ENCODE results near the gene SHROOM3. TPM values are rescaled to one million over a fixed set of nuclear protein-coding genes. Genes with fewer than 3 reads are reported as not detected.

Gene SHROOM3
- total RNA-seq, 2 experiments from 2014 or later, result not detected

- POLR2A ChIA-PET, result no interaction called here
- H3K36me3 Mint-ChIP-seq (ENCODE audit: low read depth), result no peaks in the 10 kb centered on the region
- DNase-seq, result no peak
- CTCF ChIA-PET, result no interaction called here
- H3K27me3 Mint-ChIP-seq, result peaks cover under 1% of the 10 kb centered on the region
- H3K9me3 Mint-ChIP-seq, result no peaks in the 10 kb centered on the region
- no peak overlapping the region for H3K27ac Mint-ChIP-seq
- no peaks in the 10 kb centered on the region for H3K4me1 Mint-ChIP-seq
- no peak overlapping the region for H3K4me3 Mint-ChIP-seq
Measured at GRCh38 chr4:76781698-76782595, 346.9 kb downstream of the SHROOM3 start.

DNA sequence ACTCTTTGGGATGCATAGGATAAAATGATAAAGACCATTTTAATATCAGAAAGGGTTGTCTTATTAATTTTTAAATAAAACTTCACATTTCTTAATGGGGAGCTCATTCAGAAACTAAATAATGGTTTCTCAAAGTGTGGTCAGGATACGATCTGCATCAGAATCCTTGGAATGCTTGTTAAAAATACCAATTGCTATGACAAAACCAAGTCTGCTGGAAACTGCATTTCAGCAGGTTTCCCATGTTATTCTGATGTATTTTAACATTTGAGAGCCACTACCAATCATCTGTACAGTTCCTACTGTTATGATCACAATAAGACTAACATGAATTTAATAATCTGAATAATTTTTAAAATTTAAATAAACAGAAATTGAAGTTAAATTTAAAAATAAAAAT is 347.8 kb downstream of the SHROOM3 start:
- CTCF ChIA-PET, result no interaction called here

DNA sequence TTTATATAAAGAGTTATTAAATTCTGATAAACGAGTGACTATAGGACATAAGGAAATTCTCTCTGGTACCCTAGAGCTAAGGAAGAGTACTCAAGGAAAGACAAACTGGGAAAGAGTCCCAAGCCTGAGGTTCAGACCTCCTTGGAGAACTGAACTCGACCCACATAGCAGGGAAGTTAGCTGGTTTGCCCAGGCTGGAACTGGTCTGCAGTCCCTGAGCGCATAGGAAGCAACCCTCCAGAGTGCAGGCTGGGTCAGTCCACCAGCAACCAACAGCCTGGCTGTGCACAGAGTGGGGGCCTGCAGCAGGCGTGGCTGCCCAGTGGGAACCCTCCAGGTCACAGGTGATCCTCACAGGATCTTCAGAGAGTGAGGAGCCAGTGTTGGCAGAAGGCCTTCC is 348.8 kb downstream of the SHROOM3 start:
- Mint-ChIP-seq H3K4me3 (no peak overlapping the region), H3K9me3 (peaks cover under 1% of the 10 kb centered on the region), H3K27me3 (no peaks in the 10 kb centered on the region), H3K4me1 (no peaks in the 10 kb centered on the region), H3K27ac (no peak overlapping the region), H3K36me3 (ENCODE audit: low read depth) (no peaks in the 10 kb centered on the region)
- ChIA-PET POLR2A (interaction anchor here (0.6 kb wide), 1 partner anchor 89 kb away, joined by 4 read pairs; no protein-coding TSS in a partner anchor), CTCF (no interaction called here)
- DNase-seq, result no peak

More for the DNA sequence above, 347.8 kb downstream of the SHROOM3 start:
- no peak for DNase-seq
- no peak overlapping the region for H3K27ac Mint-ChIP-seq
- no peak overlapping the region for H3K4me3 Mint-ChIP-seq
- POLR2A ChIA-PET, result no interaction called here
- H3K27me3 Mint-ChIP-seq, result no peaks in the 10 kb centered on the region
- H3K36me3 Mint-ChIP-seq (ENCODE audit: low read depth), result no peaks in the 10 kb centered on the region
- no peaks in the 10 kb centered on the region for H3K9me3 Mint-ChIP-seq
- no peaks in the 10 kb centered on the region for H3K4me1 Mint-ChIP-seq

- ChIA-PET POLR2A (no interaction called here), CTCF (no interaction called here)
- no peak for DNase-seq
- H3K4me1 Mint-ChIP-seq, result no peaks in the 10 kb centered on the region
- no peaks in the 10 kb centered on the region for H3K36me3 Mint-ChIP-seq (ENCODE audit: low read depth)
- no peak overlapping the region for H3K27ac Mint-ChIP-seq
- H3K4me3 Mint-ChIP-seq, result no peak overlapping the region
- H3K9me3 Mint-ChIP-seq, result peaks cover 2% of the 10 kb centered on the region
- no peaks in the 10 kb centered on the region for H3K27me3 Mint-ChIP-seq
Measured at GRCh38 chr4:76784237-76784636, 349.2 kb downstream of the SHROOM3 start.

- Mint-ChIP-seq H3K4me1 (no peaks in the 10 kb centered on the region), H3K27me3 (no peaks in the 10 kb centered on the region), H3K27ac (no peak overlapping the region), H3K4me3 (no peak overlapping the region), H3K36me3 (ENCODE audit: low read depth) (no peaks in the 10 kb centered on the region), H3K9me3 (peaks cover 2% of the 10 kb centered on the region)
- POLR2A ChIA-PET, result no interaction called here
- CTCF ChIA-PET, result no interaction called here
- DNase-seq, result no peak
Measured at GRCh38 chr4:76787898-76788297, 352.9 kb downstream of the SHROOM3 start.

DNA sequence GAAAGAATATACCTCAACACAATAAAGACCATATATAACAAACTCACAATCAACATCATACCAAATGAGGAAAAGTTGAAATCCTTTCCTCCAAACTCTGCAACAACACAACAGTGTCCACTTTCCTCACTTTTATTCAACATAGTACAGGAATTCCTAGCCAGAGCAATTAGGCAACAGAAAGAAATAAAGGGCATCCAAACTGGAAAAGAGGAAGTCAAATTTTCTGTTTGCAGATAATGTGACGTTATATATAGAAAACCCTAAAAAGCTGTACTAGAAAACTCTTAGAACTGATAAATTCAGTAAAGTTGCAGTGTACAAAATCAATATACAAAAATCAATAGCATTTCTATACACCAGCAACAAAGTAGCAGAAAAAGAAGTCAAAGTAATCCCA is 355.3 kb downstream of the SHROOM3 start:
- Mint-ChIP-seq H3K27ac (no peak overlapping the region), H3K4me1 (no peaks in the 10 kb centered on the region), H3K4me3 (no peak overlapping the region), H3K36me3 (ENCODE audit: low read depth) (no peaks in the 10 kb centered on the region), H3K27me3 (peaks cover 4% of the 10 kb centered on the region), H3K9me3 (peaks cover 2% of the 10 kb centered on the region)
- no peak for DNase-seq
- CTCF ChIA-PET, result no interaction called here
- POLR2A ChIA-PET, result no interaction called here

- no peaks in the 10 kb centered on the region for H3K36me3 Mint-ChIP-seq (ENCODE audit: low read depth)
- no peak overlapping the region for H3K27ac Mint-ChIP-seq
- CTCF ChIA-PET, result no interaction called here
- no peak overlapping the region for H3K4me3 Mint-ChIP-seq
- no peak for DNase-seq
- POLR2A ChIA-PET, result no interaction called here
- no peaks in the 10 kb centered on the region for H3K4me1 Mint-ChIP-seq
- peaks cover 2% of the 10 kb centered on the region for H3K9me3 Mint-ChIP-seq
- peaks cover 4% of the 10 kb centered on the region for H3K27me3 Mint-ChIP-seq
Measured at GRCh38 chr4:76791479-76791878, 356.4 kb downstream of the SHROOM3 start.

DNA sequence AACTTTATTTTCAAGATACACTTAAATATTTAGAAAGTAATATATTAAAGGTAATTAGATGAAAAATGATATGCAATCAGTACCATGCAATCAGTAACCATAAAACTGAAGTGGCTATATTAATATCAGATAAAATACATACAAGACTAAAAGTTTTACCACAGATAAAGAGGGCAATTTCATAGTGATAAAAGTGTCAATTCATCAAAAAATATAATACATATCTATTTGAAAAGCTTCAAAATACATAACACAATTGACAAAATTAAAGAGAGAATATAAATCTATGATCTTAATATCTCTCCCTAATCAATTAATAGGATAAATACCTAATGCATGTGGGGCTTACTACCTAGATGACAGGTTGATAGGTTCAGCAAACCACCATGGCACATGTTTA is 357.4 kb downstream of the SHROOM3 start:
- Mint-ChIP-seq H3K27ac (no peak overlapping the region), H3K4me3 (no peak overlapping the region), H3K36me3 (ENCODE audit: low read depth) (no peaks in the 10 kb centered on the region), H3K9me3 (peaks cover 2% of the 10 kb centered on the region), H3K4me1 (no peaks in the 10 kb centered on the region), H3K27me3 (peaks cover 4% of the 10 kb centered on the region)
- DNase-seq, result no peak
- CTCF ChIA-PET, result interaction anchor here (0.6 kb wide), 1 partner anchor 1722 kb away, joined by 3 read pairs; no protein-coding TSS in a partner anchor
- POLR2A ChIA-PET, result no interaction called here

DNA sequence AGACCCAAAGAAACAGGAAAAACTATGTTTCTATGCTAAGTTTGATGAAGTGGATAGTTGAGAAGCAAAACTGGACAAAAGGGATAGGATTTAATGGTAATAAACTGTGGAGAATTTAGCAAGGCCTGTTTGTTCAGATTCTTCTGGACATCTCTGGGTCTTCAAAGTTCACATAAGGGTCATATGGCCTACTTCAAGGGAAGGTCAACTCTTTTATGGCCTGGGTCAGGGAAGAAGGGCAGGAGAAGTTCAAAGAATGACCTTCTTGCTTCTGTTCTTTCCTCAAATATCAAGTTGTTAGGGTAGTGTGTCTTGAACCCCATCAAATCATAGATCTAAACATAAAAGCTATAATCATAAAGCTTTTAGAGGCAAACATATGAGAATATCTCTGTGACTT is 360.2 kb downstream of the SHROOM3 start:
- ChIA-PET CTCF (no interaction called here), POLR2A (no interaction called here)
- H3K27me3 Mint-ChIP-seq, result peaks cover 5% of the 10 kb centered on the region
- no peak overlapping the region for H3K4me3 Mint-ChIP-seq
- DNase-seq, result no peak
- H3K27ac Mint-ChIP-seq, result no peak overlapping the region
- H3K4me1 Mint-ChIP-seq, result no peaks in the 10 kb centered on the region
- no peaks in the 10 kb centered on the region for H3K36me3 Mint-ChIP-seq (ENCODE audit: low read depth)
- no peaks in the 10 kb centered on the region for H3K9me3 Mint-ChIP-seq

DNA sequence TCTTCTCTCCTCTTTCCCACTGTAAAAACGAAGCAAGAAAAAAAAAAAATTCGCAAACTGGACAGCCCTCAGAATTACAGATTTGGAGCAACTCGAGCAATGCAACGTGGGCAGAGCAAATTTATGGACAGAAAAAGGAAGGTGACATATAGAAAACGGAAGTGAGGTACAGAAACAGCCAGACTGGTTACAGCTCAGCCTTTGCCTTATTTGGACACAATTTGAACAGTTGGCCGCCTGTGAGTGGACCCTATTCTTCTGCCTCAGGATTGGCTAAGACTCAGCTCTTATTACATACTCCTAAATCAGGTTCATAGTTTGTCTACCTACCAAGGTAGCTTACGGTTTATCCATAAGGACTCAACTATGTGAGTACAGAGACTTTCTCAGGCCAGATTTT is 364.1 kb downstream of the SHROOM3 start:
- Mint-ChIP-seq H3K4me1 (no peaks in the 10 kb centered on the region), H3K9me3 (no peaks in the 10 kb centered on the region), H3K27me3 (peaks cover 5% of the 10 kb centered on the region), H3K4me3 (no peak overlapping the region), H3K36me3 (ENCODE audit: low read depth) (no peaks in the 10 kb centered on the region), H3K27ac (no peak overlapping the region)
- DNase-seq, result no peak
- CTCF ChIA-PET, result interaction anchor here (0.7 kb wide), 1 partner anchor 1195 kb away, joined by 3 read pairs; no protein-coding TSS in a partner anchor
- POLR2A ChIA-PET, result no interaction called here

- Mint-ChIP-seq H3K36me3 (ENCODE audit: low read depth) (no peaks in the 10 kb centered on the region), H3K4me3 (no peak overlapping the region), H3K27me3 (peaks cover 5% of the 10 kb centered on the region), H3K27ac (no peak overlapping the region), H3K9me3 (no peaks in the 10 kb centered on the region), H3K4me1 (no peaks in the 10 kb centered on the region)
- POLR2A ChIA-PET, result no interaction called here
- CTCF ChIA-PET, result interaction anchor here (0.7 kb wide), 1 partner anchor 1196 kb away, joined by 3 read pairs; no protein-coding TSS in a partner anchor
- no peak for DNase-seq
Measured at GRCh38 chr4:76799718-76800117, 364.7 kb downstream of the SHROOM3 start.

GRCh38 chr4:76800902-76801301 is 365.9 kb downstream of the SHROOM3 start:
- Mint-ChIP-seq H3K4me1 (no peaks in the 10 kb centered on the region), H3K36me3 (ENCODE audit: low read depth) (no peaks in the 10 kb centered on the region), H3K27me3 (peaks cover 2% of the 10 kb centered on the region), H3K9me3 (no peaks in the 10 kb centered on the region), H3K4me3 (no peak overlapping the region), H3K27ac (no peak overlapping the region)
- POLR2A ChIA-PET, result no interaction called here
- CTCF ChIA-PET, result no interaction called here
- no peak for DNase-seq

DNA sequence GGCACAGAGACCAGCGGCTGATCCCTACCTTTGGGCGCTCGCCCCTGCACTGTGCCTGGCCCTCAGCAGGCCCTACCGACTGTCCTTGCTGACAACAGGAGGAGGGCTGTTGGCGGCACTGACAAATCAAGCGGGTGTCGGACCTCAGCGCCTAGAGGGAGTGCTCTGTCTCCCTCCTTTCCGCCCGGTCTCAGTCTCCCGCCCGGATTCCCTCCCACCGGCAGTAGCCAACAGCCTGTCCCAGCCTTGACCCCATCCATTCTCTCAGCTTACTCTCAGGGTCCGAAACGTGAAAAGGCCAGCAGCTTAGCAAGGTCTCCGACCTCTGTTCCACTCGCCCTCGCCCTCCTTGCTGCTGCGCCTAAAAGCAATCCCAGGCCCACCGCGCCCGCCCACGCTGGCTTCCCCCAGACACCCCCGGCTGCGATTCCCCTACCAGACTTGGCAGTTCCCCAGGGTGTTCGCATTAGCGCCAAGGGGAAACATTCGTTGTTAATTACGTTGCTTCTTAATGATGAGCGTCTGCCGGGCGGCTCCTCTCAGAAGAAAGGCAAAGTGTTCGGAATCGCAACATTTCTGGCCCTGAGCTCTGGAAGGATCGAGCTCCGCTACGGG is 366.7 kb downstream of the SHROOM3 start:
- Mint-ChIP-seq H3K36me3 (ENCODE audit: low read depth) (no peaks in the 10 kb centered on the region), H3K4me1 (no peaks in the 10 kb centered on the region), H3K9me3 (peaks cover 5% of the 10 kb centered on the region), H3K27me3 (peaks cover 2% of the 10 kb centered on the region), H3K4me3 (no peak overlapping the region), H3K27ac (no peak overlapping the region)
- no peak for DNase-seq
- ChIA-PET POLR2A (no interaction called here), CTCF (interaction anchor here (0.9 kb wide), 1 partner anchor 35 kb away, joined by 3 read pairs; no protein-coding TSS in a partner anchor)

Measured in activated CD4-positive, alpha-beta T cell treated with anti-CD3 and anti-CD28 coated beads, Interleukin-2, amount 10 ng/mL, durations not matched to agents 7 days and 5 days (primary cell).